ENCODE data around the gene ZXDC. TPM values are rescaled to one million over a fixed set of nuclear protein-coding genes. Genes with fewer than 3 reads are reported as not detected.

ZXDC gene
- total RNA-seq, 1 experiment from 2014 or later: 37.2 TPM

GRCh38 chr3:126514161-126514560 is 38.5 kb upstream of the ZXDC start:
- intact Hi-C loops (cut with micrococcal nuclease): no loop called here
- no peak overlapping the region for H3K4me3 Mint-ChIP-seq (ENCODE audit: unreplicated experiment)
- ChIA-PET POLR2A (no interaction called here), CTCF (interaction anchor here (5.9 kb wide), 1 partner anchor 8 kb away, joined by 34 read pairs; no protein-coding TSS in a partner anchor)
- H3K9me3 Mint-ChIP-seq (ENCODE audit: unreplicated experiment): no peaks in the 10 kb centered on the region
- no peak for DNase-seq (ENCODE audit: unreplicated experiment)
- no peaks in the 10 kb centered on the region for H3K4me1 Mint-ChIP-seq (ENCODE audit: insufficient read depth, unreplicated experiment)
- no peaks in the 10 kb centered on the region for H3K27me3 Mint-ChIP-seq (ENCODE audit: insufficient read depth, unreplicated experiment)
- no TSS peak for BruUV-seq (replicated peaks)
- TF ChIP-seq CTCF (IDR thresholded peaks at IDR 0.05; ENCODE audit: unreplicated experiment): no peak
- H3K27ac Mint-ChIP-seq (ENCODE audit: low read depth, unreplicated experiment): no peak overlapping the region
- H3K36me3 Mint-ChIP-seq (ENCODE audit: insufficient read depth, unreplicated experiment): no peaks in the 10 kb centered on the region

- intact Hi-C loops (cut with micrococcal nuclease): no loop called here
- Mint-ChIP-seq H3K4me3 (ENCODE audit: unreplicated experiment) (no peak overlapping the region), H3K4me1 (ENCODE audit: insufficient read depth, unreplicated experiment) (no peaks in the 10 kb centered on the region), H3K9me3 (ENCODE audit: unreplicated experiment) (no peaks in the 10 kb centered on the region), H3K27ac (ENCODE audit: low read depth, unreplicated experiment) (no peak overlapping the region), H3K27me3 (ENCODE audit: insufficient read depth, unreplicated experiment) (no peaks in the 10 kb centered on the region), H3K36me3 (ENCODE audit: insufficient read depth, unreplicated experiment) (no peaks in the 10 kb centered on the region)
- TF ChIP-seq CTCF (IDR thresholded peaks at IDR 0.05; ENCODE audit: unreplicated experiment): no peak
- BruUV-seq (replicated peaks): no TSS peak
- no peak for DNase-seq (ENCODE audit: unreplicated experiment)
- ChIA-PET CTCF (interaction anchor here (5.9 kb wide), 1 partner anchor 9 kb away, joined by 34 read pairs; no protein-coding TSS in a partner anchor), POLR2A (no interaction called here)
These were observed 37.4 kb upstream of the ZXDC start for GRCh38 chr3:126512916-126513650.

GRCh38 chr3:126512026-126512425 is 36.3 kb upstream of the ZXDC start:
- no peaks in the 10 kb centered on the region for H3K36me3 Mint-ChIP-seq (ENCODE audit: insufficient read depth, unreplicated experiment)
- no TSS peak for BruUV-seq (replicated peaks)
- no peak for DNase-seq (ENCODE audit: unreplicated experiment)
- POLR2A ChIA-PET: no interaction called here
- H3K4me3 Mint-ChIP-seq (ENCODE audit: unreplicated experiment): no peak overlapping the region
- no peaks in the 10 kb centered on the region for H3K4me1 Mint-ChIP-seq (ENCODE audit: insufficient read depth, unreplicated experiment)
- CTCF ChIA-PET: interaction anchor here (0.7 to 5.9 kb wide), 3 partner anchors 10 to 1036 kb away, joined by 3 to 34 read pairs (median 5); no protein-coding TSS in a partner anchor
- no peaks in the 10 kb centered on the region for H3K9me3 Mint-ChIP-seq (ENCODE audit: unreplicated experiment)
- intact Hi-C loops (cut with micrococcal nuclease): no loop called here
- H3K27me3 Mint-ChIP-seq (ENCODE audit: insufficient read depth, unreplicated experiment): no peaks in the 10 kb centered on the region
- no peak overlapping the region for H3K27ac Mint-ChIP-seq (ENCODE audit: low read depth, unreplicated experiment)
- no peak for TF ChIP-seq CTCF (IDR thresholded peaks at IDR 0.05; ENCODE audit: unreplicated experiment)

GRCh38 chr3:126511291-126511690 is 35.6 kb upstream of the ZXDC start:
- H3K27me3 Mint-ChIP-seq (ENCODE audit: insufficient read depth, unreplicated experiment): no peaks in the 10 kb centered on the region
- DNase-seq (ENCODE audit: unreplicated experiment): no peak
- POLR2A ChIA-PET: no interaction called here
- BruUV-seq (replicated peaks): no TSS peak
- no peak for TF ChIP-seq CTCF (IDR thresholded peaks at IDR 0.05; ENCODE audit: unreplicated experiment)
- H3K36me3 Mint-ChIP-seq (ENCODE audit: insufficient read depth, unreplicated experiment): no peaks in the 10 kb centered on the region
- intact Hi-C loops (cut with micrococcal nuclease): no loop called here
- CTCF ChIA-PET: interaction anchor here (0.6 to 5.9 kb wide), 3 partner anchors 11 to 1037 kb away, joined by 3 to 34 read pairs (median 5); no protein-coding TSS in a partner anchor
- H3K9me3 Mint-ChIP-seq (ENCODE audit: unreplicated experiment): no peaks in the 10 kb centered on the region
- no peak overlapping the region for H3K4me3 Mint-ChIP-seq (ENCODE audit: unreplicated experiment)
- H3K4me1 Mint-ChIP-seq (ENCODE audit: insufficient read depth, unreplicated experiment): no peaks in the 10 kb centered on the region
- no peak overlapping the region for H3K27ac Mint-ChIP-seq (ENCODE audit: low read depth, unreplicated experiment)

Measured in MCF 10A (cell line).